GM21576 (cell line): ENCODE data around the gene IRGM.

Experiments
- ATAC-seq: cut with Tn5 transposase; IDR thresholded peaks from one replicate; pipeline ENCODE4 v1.9.1; 2021; ENCODE audit warnings: mild to moderate bottlenecking, moderate library complexity; ENCODE audit not compliant: unreplicated experiment

IRGM gene

DNA sequence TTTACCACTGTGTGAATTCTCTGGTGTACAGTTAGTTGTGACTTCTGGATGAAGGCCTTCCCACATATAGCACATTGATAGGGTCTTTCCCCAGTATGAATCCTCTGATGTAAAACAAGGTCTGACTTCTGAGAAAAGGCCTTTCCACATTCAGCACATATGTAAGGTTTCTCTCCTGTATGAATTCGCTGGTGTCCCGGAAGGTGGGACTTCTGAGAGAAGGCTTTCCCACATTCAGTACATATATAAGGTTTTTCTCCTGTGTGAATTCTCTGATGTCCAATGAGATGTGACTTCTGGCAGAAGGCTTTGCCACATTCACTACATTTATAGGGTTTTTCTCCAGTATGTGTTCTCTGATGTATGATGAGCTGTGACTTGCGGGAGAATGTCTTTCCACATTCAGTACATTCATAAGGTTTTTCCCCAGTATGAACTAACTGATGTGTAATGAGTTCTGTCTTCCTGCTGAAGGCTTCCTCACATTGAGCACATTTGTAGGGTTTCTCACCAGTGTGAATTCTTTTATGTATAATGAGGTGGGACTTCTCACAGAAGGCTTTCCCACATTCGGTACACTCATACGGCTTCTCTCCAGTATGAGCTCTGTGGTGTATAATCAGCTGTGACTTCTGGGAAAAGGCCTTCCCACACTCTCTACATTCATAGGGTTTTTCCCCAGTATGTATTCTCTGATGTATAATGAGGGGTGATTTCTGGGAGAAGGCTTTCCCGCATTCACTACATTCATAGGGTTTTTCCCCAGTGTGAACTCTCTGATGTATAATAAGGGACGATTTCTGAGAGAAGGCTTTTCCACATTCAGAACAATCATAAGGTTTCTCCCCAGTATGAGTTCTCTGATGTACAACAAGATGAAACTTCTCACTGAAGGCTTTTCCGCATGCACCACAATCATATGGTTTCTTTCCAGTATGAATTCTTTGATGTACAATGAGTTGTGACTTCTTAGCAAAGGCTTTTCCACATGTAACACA, 49.4 kb downstream of the IRGM start:
- no peak for ATAC-seq
